H1 (cell line): ENCODE data around the gene UFM1. TPM values are rescaled to one million over a fixed set of nuclear protein-coding genes. Genes with fewer than 3 reads are reported as not detected.

Experiments
- CHD7 ChIP-seq: fragments of 300-600 bp; sonication (generic); IDR thresholded peaks from 2 replicates; pipeline ENCODE4 v1.7.1; 2012; ENCODE audit warnings: low read length, moderate library complexity, mild to moderate bottlenecking, inconsistent platforms; ENCODE audit not compliant: insufficient replicate concordance
- polyA plus RNA-seq, 7 experiments: library from polyadenylated mRNA; depleted of rRNA in 3 of 7; stranded (reverse) in 5 of 7; unstranded in 2 of 7; fragments of >200 nt in 5 of 7; fragments of 200-250 nt in 2 of 7; gene quantifications; 1 replicate in 5 of 7; 2 replicates in 1 of 7; 4 replicates in 1 of 7; pipeline versions ENCODE4 v1.2.1 to v1.2.3, GENCODE V29; 2011 to 2013; ENCODE audit warnings: missing spikeins in 2 of 7, mixed read lengths in 2 of 7
- total RNA-seq: library from RNA; stranded (reverse); fragmentation: NEBNext Ultra II Directional; extraction: Animal tissue kit (Norgen Biotek cat#: 25700); gene quantifications from 2 replicates; pipeline ENCODE4 v1.2.1, GENCODE V29; 2021

Gene UFM1
- total and polyA plus RNA-seq, 2 of the 8 experiments (the other 6 are each of a cell fraction or from before 2014, with no cell fraction given), result 16.0 to 34.3 TPM

GRCh38 chr13:38412266-38412665, 62.6 kb downstream of the UFM1 start (continued):
- no peak for TF ChIP-seq CHD7
